ENCODE measurements around the gene STK32B.

DNA sequence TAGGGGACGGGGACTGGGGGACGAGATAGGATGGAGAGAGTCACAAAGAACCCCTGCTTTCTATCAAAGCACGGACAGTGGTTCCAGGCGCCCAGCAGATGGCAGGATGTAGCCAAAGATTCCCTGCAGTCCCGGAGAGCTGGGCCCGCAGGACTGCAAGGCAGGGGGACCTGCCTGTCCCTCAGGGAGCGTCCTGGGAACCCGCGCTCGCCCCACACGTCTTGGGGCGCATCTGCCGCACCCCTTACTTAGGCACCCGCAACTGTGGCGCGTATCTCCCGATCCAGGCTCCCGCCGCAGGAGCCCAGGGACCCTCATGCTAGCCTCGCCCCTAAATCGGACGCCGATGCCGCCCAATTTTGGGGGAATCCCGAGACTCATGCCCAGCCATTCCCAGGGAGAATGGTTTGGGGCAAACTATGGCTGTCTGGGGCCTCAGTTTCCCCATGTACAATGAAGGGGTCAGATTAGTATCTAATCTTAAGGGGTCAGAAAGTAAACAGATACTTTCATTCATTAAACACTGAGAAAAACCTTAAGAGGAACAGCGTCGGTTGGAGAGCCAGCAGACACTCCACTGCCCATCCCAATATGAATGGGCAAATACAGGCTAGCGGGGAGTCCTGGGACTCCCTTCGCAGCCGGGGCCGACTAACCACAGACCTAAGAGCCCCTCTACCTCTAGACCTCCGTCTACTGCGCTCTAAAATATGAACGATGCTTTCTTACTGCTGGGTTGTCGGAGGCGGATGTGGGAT, 581 bp upstream of the STK32B start:
- TF ChIP-seq CTCF (IDR thresholded peaks at IDR 0.05; ENCODE audit: extremely low read depth in 1 of 2, insufficient read depth in 1 of 2, low read depth in 1 of 2, low read length in 2 of 2) (peak; percentile 64 to 80), JUN (IDR thresholded peaks at IDR 0.05; ENCODE audit: borderline replicate concordance, insufficient read depth, insufficient read length, low read depth) (no peak), EZH2 (IDR thresholded peaks at IDR 0.05; ENCODE audit: borderline replicate concordance, low read depth, low read length, severe bottlenecking) (no peak), POLR2A (IDR thresholded peaks at IDR 0.05; ENCODE audit: low read depth, low read length) (no peak)

Measured in endothelial cell of umbilical vein (primary cell).